Mucosa of descending colon (tissue), 3 donors: ENCODE results near the gene HTT-AS. TPM values are rescaled to one million over a fixed set of nuclear protein-coding genes. Genes with fewer than 3 reads are reported as not detected.

ENCODE experiments used
- ATAC-seq: fragments of 200-7000 bp; cut with Tn5 transposase; one replicate; pipeline ENCODE4 v1.9.1; 2020; ENCODE audit warnings: mild to moderate bottlenecking, moderate library complexity
- DNase-seq, 3 donors: peaks; one replicate each; pipeline ENCODE4 v3.0.0-alpha.2; 2020
- H3K36me3 ChIP-seq: fragments of 200-600 bp; one replicate; pipeline ENCODE4 v1.8.0; 2021; ENCODE audit warnings: low read depth, mild to moderate bottlenecking
- H3K4me1 ChIP-seq: fragments of 200-600 bp; one replicate; pipeline ENCODE4 v1.8.0; 2021; ENCODE audit warnings: low read depth, mild to moderate bottlenecking
- H3K4me3 ChIP-seq: fragments of 200-600 bp; one replicate; pipeline ENCODE4 v1.8.0; 2021; ENCODE audit warnings: mild to moderate bottlenecking
- H3K9me3 ChIP-seq: fragments of 200-600 bp; one replicate; pipeline ENCODE4 v1.8.0; 2021; ENCODE audit warnings: mild to moderate bottlenecking
- intact Hi-C, 2 donors: fragments of 100-400 bp; cut with DNase I in 1 of 2; cut with micrococcal nuclease in 1 of 2; formaldehyde crosslinking; loops; one replicate each; pipeline versions ENCODE4 v1.11.0 to v1.11.1; 2022; cut with DNase I, micrococcal nuclease
- long read RNA-seq, 2 donors: library from polyadenylated mRNA; unstranded; transcript quantifications; one replicate each; pipeline ENCODE4 v2.0.0, GENCODE V29; 2019 to 2021
- total RNA-seq, 3 donors: library from RNA; stranded (reverse); fragmentation: NEBNext Ultra II Directional in 2 of 3; extraction: Animal tissue kit (Norgen Biotek cat#: 25700) in 2 of 3; gene quantifications; one replicate each; pipeline versions ENCODE4 v1.2.1 to v1.2.4, GENCODE V29; 2021 to 2023
- TF ChIP-seq, protein P1 (sequence below): fragments of 200-600 bp; IDR thresholded peaks from one replicate; pipeline ENCODE4 v1.8.0; 2022; ENCODE audit warnings: antibody characterized with exemption, mild to moderate bottlenecking
- donor health status: DM: no; HTN: no; CAD: no; lungs with moderate emphysema.
- donor health status: DM: no; HTN: no; CAD: no.
- donor health status: DM: no; HTN: yes; CAD: no.

Gene HTT-AS
- not detected for total RNA-seq
- long read RNA-seq, donor 1, result 0 reads
- long read RNA-seq, donor 2, result 0 reads

- Histone ChIP-seq H3K9me3 (no peaks in the 10 kb centered on the region), H3K4me3 (peak within 1 kb of the TSS; percentile 67), H3K36me3 (no peaks in the 10 kb centered on the region), H3K4me1 (peaks cover 17% of the 10 kb centered on the region)
- DNase-seq (peak; percentile 98 to 99 (median 99)), ATAC-seq (peak; percentile 91)
- intact Hi-C loops, result no loop called here
- TF ChIP-seq, protein P1, sequence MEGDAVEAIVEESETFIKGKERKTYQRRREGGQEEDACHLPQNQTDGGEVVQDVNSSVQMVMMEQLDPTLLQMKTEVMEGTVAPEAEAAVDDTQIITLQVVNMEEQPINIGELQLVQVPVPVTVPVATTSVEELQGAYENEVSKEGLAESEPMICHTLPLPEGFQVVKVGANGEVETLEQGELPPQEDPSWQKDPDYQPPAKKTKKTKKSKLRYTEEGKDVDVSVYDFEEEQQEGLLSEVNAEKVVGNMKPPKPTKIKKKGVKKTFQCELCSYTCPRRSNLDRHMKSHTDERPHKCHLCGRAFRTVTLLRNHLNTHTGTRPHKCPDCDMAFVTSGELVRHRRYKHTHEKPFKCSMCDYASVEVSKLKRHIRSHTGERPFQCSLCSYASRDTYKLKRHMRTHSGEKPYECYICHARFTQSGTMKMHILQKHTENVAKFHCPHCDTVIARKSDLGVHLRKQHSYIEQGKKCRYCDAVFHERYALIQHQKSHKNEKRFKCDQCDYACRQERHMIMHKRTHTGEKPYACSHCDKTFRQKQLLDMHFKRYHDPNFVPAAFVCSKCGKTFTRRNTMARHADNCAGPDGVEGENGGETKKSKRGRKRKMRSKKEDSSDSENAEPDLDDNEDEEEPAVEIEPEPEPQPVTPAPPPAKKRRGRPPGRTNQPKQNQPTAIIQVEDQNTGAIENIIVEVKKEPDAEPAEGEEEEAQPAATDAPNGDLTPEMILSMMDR, result no peak
These were observed at the start of gene HTT-AS, which contains the start of gene HTT for GRCh38 chr4:3074078-3074845. Gene HTT-AS (minus strand): TSS chr4:3074538. Gene HTT (plus strand): TSS chr4:3074681. CDS start chr4:3074826, 145 bp downstream.

- intact Hi-C loops, result no loop called here
- Histone ChIP-seq H3K9me3 (no peaks in the 10 kb centered on the region), H3K4me3 (no peak overlapping the region), H3K36me3 (peaks cover 10% of the 10 kb centered on the region), H3K4me1 (peaks cover 3% of the 10 kb centered on the region)
- TF ChIP-seq, protein P1, result no peak
- DNase-seq (no peak), ATAC-seq (no peak)
These were observed 48.9 kb upstream of the HTT-AS start for GRCh38 chr4:3123181-3123671.

DNA sequence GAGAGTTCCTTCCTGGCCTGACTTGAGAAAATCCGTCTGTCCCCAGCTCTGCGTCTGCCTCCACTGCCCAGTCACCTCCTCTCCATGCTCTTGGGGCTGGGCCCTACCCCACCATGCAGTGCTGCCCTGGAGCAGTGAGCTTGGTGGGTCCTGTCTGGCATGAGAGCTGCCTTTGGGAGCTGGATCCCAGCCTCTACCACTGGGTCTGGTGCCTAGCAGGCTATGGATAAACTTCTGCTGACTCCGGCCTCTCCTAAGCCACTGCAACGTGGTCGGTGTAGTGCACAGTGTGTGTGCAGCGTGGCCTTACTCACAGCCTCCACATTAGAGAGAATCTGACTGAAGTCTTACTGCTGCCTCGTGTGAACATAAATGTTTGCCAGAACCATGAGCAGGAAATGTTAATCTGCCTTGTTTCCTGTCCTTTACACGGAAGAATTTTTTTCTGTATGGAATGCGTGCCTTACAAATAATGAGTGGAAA is 47.8 kb upstream of the HTT-AS start:
- Histone ChIP-seq H3K4me1 (peaks cover 3% of the 10 kb centered on the region), H3K36me3 (peaks cover 7% of the 10 kb centered on the region), H3K4me3 (no peak overlapping the region), H3K9me3 (no peaks in the 10 kb centered on the region)
- TF ChIP-seq, protein P1, result no peak
- intact Hi-C loops, result no loop called here
- DNase-seq, result no peak
- peak; percentile 22 for ATAC-seq

- H3K4me1 ChIP-seq, result peaks cover 3% of the 10 kb centered on the region
- no peaks in the 10 kb centered on the region for H3K9me3 ChIP-seq
- H3K36me3 ChIP-seq, result peaks cover 7% of the 10 kb centered on the region
- DNase-seq (no peak), ATAC-seq (no peak)
- TF ChIP-seq, protein P1, result no peak
- no peak overlapping the region for H3K4me3 ChIP-seq
- intact Hi-C loops, result no loop called here
These were observed 47.3 kb upstream of the HTT-AS start for GRCh38 chr4:3121596-3121995.

- H3K9me3 ChIP-seq, result no peaks in the 10 kb centered on the region
- DNase-seq, result no peak
- H3K4me1 ChIP-seq, result peaks cover 3% of the 10 kb centered on the region
- ATAC-seq, result no peak
- TF ChIP-seq, protein P1, result no peak
- no peak overlapping the region for H3K4me3 ChIP-seq
- intact Hi-C loops, result no loop called here
- peaks cover 7% of the 10 kb centered on the region for H3K36me3 ChIP-seq
These were observed 46.8 kb upstream of the HTT-AS start for GRCh38 chr4:3121110-3121509.
